Activated T-cell treated with anti-CD3 and anti-CD28 coated beads for 4 hours (primary cell): ENCODE data around the gene RHBDD3.

Source experiments
- DNase-seq: peaks from one replicate; pipeline ENCODE4 v3.0.0-alpha.2; 2020

The RHBDD3 gene

DNA sequence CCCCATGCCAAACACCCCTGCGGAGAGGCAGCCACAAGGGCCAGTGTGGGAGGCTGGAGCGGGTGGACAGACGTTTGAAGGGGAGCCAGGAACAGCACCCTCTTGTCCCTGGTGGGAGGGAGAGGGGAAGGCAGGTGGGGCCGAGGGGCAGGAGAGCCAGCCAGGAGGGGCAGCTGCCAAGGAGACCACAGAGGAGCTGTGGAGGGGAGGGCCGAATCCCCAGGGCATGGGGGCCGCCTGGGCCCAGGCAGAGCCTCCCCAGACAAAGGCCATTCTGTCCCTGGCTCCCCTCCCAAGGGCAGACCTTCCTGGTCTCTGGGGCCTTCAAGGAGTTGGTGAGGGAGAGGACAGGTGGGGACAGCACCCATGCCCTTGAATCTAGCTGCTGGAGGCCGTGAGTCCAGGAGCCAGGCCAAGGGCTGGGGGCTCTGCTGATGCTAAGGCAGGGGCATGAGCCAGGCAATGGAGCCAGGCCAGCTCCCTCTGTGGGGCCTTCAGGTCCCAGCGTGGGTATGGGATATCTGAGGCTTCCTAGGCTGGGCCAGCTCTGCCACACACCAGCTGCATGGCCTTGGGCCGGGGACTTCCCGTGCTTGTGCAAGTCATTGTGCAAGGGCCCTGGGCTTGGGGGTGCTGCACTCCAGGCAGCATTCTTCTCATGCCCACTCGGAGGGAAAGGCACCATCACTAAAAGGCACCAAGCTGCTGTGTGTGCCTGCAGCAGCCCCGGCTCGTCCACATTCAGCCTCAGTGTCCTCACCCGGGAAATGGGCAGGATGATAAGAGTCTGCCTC, 50.7 kb downstream of the RHBDD3 start:
- no peak for DNase-seq

DNA sequence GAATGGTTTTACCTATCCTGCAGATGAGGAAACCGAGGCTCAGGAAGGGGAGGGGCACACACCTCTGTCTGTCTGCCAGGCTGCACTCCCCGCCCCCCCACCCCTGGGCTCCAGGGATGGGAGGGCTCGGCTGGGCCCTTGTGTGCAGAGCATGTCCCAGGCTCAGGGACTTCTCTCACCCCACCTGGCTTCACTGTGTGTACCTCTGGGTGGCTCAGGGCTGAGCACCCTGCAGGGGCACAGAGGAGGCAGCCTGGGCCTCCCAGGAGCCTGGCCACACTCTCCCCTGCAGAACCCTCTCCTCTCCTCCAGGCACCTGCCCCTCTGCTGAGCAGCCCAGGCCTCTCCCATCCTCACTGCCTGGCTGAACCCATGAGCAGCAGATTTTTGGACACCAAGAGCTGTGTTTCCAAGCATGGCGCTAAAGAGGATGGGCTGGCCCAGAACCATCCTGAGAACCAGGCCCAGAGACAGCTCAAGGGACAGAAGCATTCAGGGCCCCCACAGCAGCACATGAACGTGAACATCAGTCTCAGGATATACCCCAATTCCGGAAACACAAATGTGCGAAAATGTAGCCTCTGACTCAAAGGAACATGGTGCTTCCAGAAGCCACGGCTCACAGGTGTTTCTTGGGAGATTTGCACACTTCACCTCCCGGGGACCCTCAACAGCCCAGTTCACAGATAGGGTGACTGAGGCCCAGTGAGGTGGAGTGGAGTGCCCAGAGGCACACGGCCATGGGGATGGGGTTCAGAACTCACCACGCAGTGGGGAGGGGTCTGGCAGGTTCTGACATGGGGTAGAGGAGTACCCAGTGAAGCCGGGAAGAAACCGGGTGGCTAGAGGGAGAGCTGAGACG, 51.5 kb downstream of the RHBDD3 start:
- no peak for DNase-seq

- no peak for DNase-seq
Observed at GRCh38 chr22:29215012-29215860, 52.5 kb downstream of the RHBDD3 start.

- no peak for DNase-seq
Observed at GRCh38 chr22:29214232-29214631, 53.5 kb downstream of the RHBDD3 start.

- DNase-seq = no peak
Observed at GRCh38 chr22:29213493-29213892, 54.3 kb downstream of the RHBDD3 start.

DNA sequence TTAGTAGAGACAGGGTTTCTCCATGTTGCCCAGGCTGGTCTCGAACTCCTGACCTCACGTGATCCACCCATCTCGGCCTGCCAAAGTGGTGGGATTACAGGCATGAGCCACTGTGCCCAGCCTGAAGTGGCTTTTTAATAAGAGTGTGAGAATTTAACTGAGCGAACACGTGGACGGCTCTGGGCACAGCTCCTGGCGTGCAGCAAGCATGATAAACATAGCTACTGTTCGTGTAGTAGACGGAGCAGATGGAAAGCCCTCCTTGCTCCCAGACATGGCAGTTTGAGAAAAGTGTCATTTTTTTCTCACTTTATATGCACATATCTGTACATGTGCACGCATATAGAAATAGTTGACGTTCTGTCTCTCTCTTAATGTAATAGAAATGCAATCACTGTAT, 55.0 kb downstream of the RHBDD3 start:
- DNase-seq = no peak

DNA sequence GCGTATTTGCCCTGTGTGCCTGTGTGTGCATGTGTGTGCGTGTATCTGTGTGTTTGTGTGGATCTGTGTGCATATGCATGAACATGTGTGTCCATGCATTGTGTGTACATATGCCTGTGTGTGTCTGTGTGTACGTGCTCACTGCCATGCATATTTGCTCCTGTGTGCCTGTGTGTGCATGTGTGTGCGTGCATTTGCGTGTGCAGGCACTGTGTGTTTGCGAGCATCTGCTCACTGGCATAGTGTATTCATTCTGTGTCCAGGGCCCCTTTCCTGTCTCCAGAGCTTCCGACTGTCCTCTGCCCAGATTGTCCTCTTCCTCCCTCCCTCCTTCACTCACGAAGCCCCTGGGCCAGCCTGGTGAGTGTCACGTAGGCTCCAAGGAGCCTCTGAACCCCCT, 56.3 kb downstream of the RHBDD3 start:
- DNase-seq = no peak

DNA sequence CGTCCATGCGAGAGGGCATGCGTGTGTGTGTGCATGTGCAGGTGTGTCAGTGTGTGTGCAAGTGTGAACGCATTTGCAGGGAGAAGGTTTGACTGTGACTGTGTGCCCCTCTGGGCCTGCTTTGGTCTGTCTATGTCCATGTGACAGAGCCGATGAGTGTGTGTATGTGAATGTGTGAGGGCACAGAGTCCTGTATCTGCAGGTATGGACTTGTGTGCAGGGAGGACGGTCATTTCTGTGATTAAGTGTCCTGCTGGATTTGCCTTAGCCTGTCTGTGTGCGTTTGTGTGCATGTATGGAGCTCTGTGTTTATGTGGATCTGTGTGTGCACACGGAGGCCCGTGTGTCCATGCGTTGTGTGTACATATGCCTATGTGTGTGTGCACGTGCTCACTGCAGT, 56.7 kb downstream of the RHBDD3 start:
- DNase-seq = no peak
